GM12878 (cell line): ENCODE results near the gene LRRC47.

Experiments
- GABPA ChIP-seq: IDR thresholded peaks from 2 replicates; pipeline ENCODE4 v1.6.1; 2014; ENCODE audit warnings: antibody characterized with exemption, low read depth, mild to moderate bottlenecking, inconsistent platforms
- HDAC2 ChIP-seq: fragments of 200-600 bp; sonication (generic); IDR thresholded peaks from 2 replicates; pipeline ENCODE4 v1.6.1; 2017
- POLR2AphosphoS2 ChIP-seq: IDR thresholded peaks from 2 replicates; pipeline ENCODE4 v1.6.1; 2011; ENCODE audit warnings: low read depth, mild to moderate bottlenecking, low read length, improper control_type of control experiment, moderate library complexity
- RELA ChIP-seq: fragments of 450-650 bp; IDR thresholded peaks from 2 replicates; pipeline ENCODE4 v1.8.0; 2014; ENCODE audit warnings: borderline replicate concordance; ENCODE audit not compliant: partially characterized antibody
- REST ChIP-seq: IDR thresholded peaks from 2 replicates; pipeline ENCODE4 v1.6.1; 2012; ENCODE audit warnings: mild to moderate bottlenecking, low read depth, low read length

- TF ChIP-seq HDAC2 (no peak), GABPA (no peak), POLR2AphosphoS2 (no peak), RELA (no peak), REST (no peak)
These were observed 34.8 kb downstream of the LRRC47 start for GRCh38 chr1:3761296-3762010.
